Left ventricle myocardium inferior (tissue), 1 donor: ENCODE measurements around the gene SCN2A. TPM values are rescaled to one million over a fixed set of nuclear protein-coding genes. Genes with fewer than 3 reads are reported as not detected.
"Not testable (repeated sequence)": the region's sequence is repeated elsewhere in the genome, so short reads cannot be mapped to it uniquely, and the experiment has no call there.

ENCODE experiments used
- DNase-seq: peaks from one replicate; pipeline ENCODE4 v3.0.0-alpha.2; 2020
- H3K27ac ChIP-seq: fragments of 200-600 bp; replicated peaks from 2 replicates; pipeline ENCODE4 v1.8.0; 2021
- H3K27me3 ChIP-seq: fragments of 200-600 bp; 2 replicates; pipeline ENCODE4 v1.8.0; 2021; ENCODE audit warnings: low read depth
- H3K36me3 ChIP-seq: fragments of 200-600 bp; 2 replicates; pipeline ENCODE4 v1.8.0; 2021
- H3K4me1 ChIP-seq: fragments of 200-600 bp; 2 replicates; pipeline ENCODE4 v1.8.0; 2021
- H3K4me3 ChIP-seq: fragments of 200-600 bp; 2 replicates; pipeline ENCODE4 v1.8.0; 2021; ENCODE audit warnings: mild to moderate bottlenecking, moderate library complexity
- H3K9me3 ChIP-seq: fragments of 200-600 bp; replicated peaks from 2 replicates; pipeline ENCODE4 v1.8.0; 2021
- intact Hi-C: fragments of 100-400 bp; cut with micrococcal nuclease; formaldehyde crosslinking; loops from one replicate; pipeline ENCODE4 v1.11.0; 2022
- total RNA-seq: library from RNA; stranded (reverse); fragmentation: NEBNext Ultra II Directional; extraction: Animal tissue kit (Norgen Biotek cat#: 25700); gene quantifications from one replicate; pipeline ENCODE4 v1.2.1, GENCODE V29; 2021
- TF ChIP-seq, protein P1 (sequence below): fragments of 200-600 bp; IDR thresholded peaks from 2 replicates; pipeline ENCODE4 v1.8.0; 2021; ENCODE audit warnings: antibody characterized with exemption, mild to moderate bottlenecking, borderline replicate concordance
- donor health status: DM: no; HTN: yes; CAD: no; lungs with severe emphysema.

Gene SCN2A
- total RNA-seq, 1 donor from 2014 or later, result 0.08 TPM

DNA sequence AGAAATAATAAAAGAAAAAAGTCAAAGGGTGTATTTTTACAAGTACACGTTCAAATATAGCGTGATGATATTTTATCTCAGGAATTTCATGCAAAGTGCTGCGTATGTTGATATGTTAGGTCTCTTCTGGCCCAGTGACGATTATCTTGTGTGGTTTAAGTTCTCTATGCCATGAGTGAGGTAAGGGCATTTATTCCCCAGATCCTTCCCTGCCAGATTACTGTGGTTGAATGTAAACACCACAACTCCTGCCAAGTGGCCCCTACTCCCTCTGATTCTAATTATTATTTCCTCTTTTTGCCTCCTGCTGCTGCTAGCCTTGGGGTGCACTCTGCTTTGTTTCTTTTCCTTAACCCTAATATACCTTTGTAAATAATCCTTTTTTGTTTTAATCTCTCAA, 12.2 kb downstream of the SCN2A start:
- DNase-seq, result no peak
- TF ChIP-seq, protein P1, sequence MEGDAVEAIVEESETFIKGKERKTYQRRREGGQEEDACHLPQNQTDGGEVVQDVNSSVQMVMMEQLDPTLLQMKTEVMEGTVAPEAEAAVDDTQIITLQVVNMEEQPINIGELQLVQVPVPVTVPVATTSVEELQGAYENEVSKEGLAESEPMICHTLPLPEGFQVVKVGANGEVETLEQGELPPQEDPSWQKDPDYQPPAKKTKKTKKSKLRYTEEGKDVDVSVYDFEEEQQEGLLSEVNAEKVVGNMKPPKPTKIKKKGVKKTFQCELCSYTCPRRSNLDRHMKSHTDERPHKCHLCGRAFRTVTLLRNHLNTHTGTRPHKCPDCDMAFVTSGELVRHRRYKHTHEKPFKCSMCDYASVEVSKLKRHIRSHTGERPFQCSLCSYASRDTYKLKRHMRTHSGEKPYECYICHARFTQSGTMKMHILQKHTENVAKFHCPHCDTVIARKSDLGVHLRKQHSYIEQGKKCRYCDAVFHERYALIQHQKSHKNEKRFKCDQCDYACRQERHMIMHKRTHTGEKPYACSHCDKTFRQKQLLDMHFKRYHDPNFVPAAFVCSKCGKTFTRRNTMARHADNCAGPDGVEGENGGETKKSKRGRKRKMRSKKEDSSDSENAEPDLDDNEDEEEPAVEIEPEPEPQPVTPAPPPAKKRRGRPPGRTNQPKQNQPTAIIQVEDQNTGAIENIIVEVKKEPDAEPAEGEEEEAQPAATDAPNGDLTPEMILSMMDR, result no peak
- intact Hi-C loops, result no loop called here
- H3K9me3 ChIP-seq, result no peaks in the 10 kb centered on the region
- no peaks in the 10 kb centered on the region for H3K27me3 ChIP-seq
- H3K27ac ChIP-seq, result no peak overlapping the region
- H3K4me1 ChIP-seq, result no peaks in the 10 kb centered on the region
- H3K4me3 ChIP-seq, result no peak overlapping the region
- no peaks in the 10 kb centered on the region for H3K36me3 ChIP-seq

DNA sequence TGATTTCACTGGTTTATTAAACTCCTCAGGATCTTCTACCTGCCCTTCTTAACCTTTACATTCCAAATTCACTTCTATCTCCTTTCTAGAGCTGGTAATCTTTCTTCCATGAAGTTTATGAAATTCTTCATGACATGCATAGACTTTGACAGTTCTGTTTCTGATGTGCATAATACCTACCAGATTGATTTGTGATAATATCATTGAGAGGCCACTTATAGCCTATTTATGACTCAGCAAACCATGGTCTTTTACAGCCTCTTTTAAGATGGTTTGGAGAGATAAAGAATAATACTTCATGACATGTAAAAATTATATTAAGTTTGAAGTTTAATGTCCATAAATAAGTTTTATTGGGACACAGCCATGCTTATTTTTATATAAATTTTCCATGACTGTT, 14.0 kb downstream of the SCN2A start:
- no peak for DNase-seq
- H3K36me3 ChIP-seq, result no peaks in the 10 kb centered on the region
- no peaks in the 10 kb centered on the region for H3K4me1 ChIP-seq
- H3K9me3 ChIP-seq, result no peaks in the 10 kb centered on the region
- H3K27ac ChIP-seq, result no peak overlapping the region
- intact Hi-C loops, result no loop called here
- no peak overlapping the region for H3K4me3 ChIP-seq
- H3K27me3 ChIP-seq, result no peaks in the 10 kb centered on the region
- TF ChIP-seq, protein P1, result no peak

DNA sequence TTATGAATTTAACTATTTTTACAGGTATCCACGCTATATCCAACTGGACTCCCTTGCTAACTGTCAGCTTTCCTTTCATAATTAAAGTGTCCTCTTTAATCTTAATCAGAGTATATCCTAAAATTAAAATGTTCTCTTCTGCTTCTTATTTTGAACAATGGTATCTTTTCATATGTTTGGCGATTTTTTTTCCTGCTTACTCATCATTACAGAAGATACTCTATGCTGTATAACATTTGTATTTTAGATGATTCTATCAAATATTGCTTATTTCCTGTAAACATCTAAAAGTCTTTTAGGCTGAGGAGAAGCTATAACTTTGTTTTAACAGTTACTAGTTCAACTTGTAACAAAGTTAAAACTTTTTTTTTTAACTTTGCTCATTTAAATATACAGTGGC, 17.4 kb downstream of the SCN2A start:
- intact Hi-C loops, result no loop called here
- no peaks in the 10 kb centered on the region for H3K36me3 ChIP-seq
- H3K9me3 ChIP-seq, result no peaks in the 10 kb centered on the region
- no peak overlapping the region for H3K4me3 ChIP-seq
- no peaks in the 10 kb centered on the region for H3K4me1 ChIP-seq
- TF ChIP-seq, protein P1, result no peak
- no peak overlapping the region for H3K27ac ChIP-seq
- H3K27me3 ChIP-seq, result no peaks in the 10 kb centered on the region
- no peak for DNase-seq

DNA sequence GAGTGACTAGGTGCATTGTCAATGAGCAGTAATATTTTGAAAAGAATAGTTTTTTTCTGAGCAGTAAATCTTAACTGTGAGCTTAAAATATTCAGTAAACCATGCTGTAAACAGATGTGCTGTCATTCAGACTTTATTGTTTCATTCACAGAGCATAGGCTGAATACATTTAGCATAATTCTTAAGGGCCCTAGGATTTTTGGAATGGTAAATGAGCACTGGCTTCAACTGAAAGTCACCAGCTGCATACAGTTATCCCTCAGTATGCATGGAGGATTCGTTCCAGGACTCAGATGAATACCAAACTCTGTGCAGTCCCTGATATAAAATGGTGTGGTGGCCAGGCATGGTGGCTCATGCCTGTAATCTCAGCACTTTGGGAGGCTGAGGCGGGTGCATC, 21.1 kb downstream of the SCN2A start:
- H3K27me3 ChIP-seq, H3K27ac ChIP-seq, H3K4me1 ChIP-seq, H3K4me3 ChIP-seq, H3K9me3 ChIP-seq, H3K36me3 ChIP-seq, intact Hi-C loops, DNase-seq: not testable (repeated sequence)

DNA sequence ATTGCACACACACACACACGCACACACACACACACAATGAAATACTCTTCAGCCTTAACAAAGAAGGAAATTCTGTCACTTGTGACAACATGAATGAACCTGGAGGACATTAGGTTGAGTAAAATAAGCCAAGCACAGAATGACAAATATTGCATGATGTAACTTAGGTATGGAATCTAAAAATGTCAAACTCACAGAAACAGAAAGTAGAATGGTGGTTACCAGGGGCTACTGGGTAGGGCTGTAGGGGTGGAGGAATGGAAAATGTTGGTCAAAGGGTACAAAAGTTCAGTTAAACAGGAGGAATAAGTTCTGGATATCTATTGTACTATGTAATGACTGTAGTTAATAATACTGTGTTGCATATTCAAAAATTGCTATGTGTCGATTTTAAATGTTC, 29.5 kb downstream of the SCN2A start:
- TF ChIP-seq, protein P1, result no peak
- Histone ChIP-seq H3K4me3 (no peak overlapping the region), H3K9me3 (no peaks in the 10 kb centered on the region), H3K27me3 (no peaks in the 10 kb centered on the region), H3K36me3 (no peaks in the 10 kb centered on the region), H3K4me1 (no peaks in the 10 kb centered on the region), H3K27ac (no peak overlapping the region)
- intact Hi-C loops, result no loop called here
- DNase-seq, result no peak

DNA sequence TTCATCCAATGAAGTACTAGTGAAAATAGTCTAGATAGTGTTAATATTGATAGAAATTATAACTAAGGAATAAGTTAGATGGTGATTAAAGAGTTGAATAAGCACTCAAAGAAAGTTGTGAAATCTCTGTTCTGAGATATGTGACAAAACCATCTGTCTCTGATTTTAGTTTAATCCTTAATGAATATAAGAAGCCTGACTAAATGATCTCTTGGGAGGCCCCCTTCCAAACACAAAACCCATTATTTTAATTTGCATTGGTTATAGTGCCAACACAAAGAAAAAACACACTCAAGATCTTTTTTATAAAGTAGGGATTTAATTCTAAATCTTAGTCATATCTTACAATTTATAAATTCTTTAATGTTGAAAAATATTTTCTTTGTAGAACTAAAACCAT, 34.0 kb downstream of the SCN2A start:
- Histone ChIP-seq H3K4me1 (peaks cover 16% of the 10 kb centered on the region), H3K4me3 (no peak overlapping the region), H3K9me3 (no peaks in the 10 kb centered on the region), H3K27me3 (no peaks in the 10 kb centered on the region), H3K27ac (no peak overlapping the region), H3K36me3 (no peaks in the 10 kb centered on the region)
- TF ChIP-seq, protein P1, result no peak
- no peak for DNase-seq
- intact Hi-C loops, result no loop called here
